Fibroblast of skin of back (primary cell): ENCODE results near the gene STN1.

Source experiments
- DNase-seq: peaks from one replicate; pipeline ENCODE4 v3.0.0-alpha.2; 2013

The STN1 gene

GRCh38 chr10:103893817-103894216, 24.2 kb downstream of the STN1 start:
- DNase-seq = no peak

- no peak for DNase-seq
Measured at GRCh38 chr10:103892181-103892580, 25.8 kb downstream of the STN1 start.

DNA sequence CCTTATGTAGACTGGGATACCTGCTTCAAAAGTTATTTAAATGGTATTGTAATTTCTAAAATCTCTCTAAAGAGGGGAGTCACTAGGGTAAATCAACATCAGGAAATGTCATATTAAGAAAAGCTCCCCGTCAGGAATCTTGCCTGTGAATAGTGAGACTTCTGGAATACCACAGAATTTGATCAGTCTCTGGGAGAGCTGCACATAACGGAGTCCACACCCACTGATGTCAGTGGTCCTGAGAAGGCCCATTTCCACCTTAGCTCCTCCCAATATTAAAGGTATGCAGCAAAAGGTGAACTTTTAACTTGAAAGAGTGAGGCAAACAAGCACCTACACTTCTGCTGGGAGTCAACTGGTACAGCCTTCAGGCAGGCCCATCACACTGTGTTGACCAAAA, 27.3 kb downstream of the STN1 start:
- DNase-seq = no peak

DNA sequence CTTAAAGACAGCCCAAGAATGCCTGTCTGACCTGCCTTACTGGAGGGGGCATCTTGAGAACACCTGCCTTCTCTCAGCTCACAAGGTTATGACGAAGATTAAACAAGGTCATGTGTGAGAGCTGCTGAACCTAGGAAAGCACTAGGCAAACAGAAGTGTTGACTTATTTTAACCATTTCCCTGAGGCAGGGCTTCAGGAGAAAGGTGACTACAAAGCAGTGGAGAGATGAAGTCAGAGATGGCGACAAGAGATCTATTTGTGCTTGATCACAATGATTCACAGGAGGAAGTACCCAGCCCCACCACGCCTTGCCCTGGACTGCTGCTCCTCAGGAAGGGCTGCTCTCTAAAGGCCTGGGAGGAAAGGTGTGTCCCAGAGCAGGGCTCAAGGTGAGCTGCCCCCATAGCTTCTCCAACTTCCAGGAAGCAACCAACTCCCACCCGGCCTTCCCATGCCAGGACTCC, 27.8 kb downstream of the STN1 start:
- no peak for DNase-seq

- DNase-seq = no peak
Measured at GRCh38 chr10:103889121-103889720, 28.8 kb downstream of the STN1 start.

- peak; percentile 84 for DNase-seq
Measured at GRCh38 chr10:103888113-103888841, 29.7 kb downstream of the STN1 start.

- DNase-seq = peak; percentile 80
Measured at GRCh38 chr10:103885617-103886016, 32.4 kb downstream of the STN1 start.

- DNase-seq = peak; percentile 60
Measured at GRCh38 chr10:103884681-103885139, 33.3 kb downstream of the STN1 start.

GRCh38 chr10:103882285-103883007, 35.5 kb downstream of the STN1 start:
- DNase-seq = no peak

DNA sequence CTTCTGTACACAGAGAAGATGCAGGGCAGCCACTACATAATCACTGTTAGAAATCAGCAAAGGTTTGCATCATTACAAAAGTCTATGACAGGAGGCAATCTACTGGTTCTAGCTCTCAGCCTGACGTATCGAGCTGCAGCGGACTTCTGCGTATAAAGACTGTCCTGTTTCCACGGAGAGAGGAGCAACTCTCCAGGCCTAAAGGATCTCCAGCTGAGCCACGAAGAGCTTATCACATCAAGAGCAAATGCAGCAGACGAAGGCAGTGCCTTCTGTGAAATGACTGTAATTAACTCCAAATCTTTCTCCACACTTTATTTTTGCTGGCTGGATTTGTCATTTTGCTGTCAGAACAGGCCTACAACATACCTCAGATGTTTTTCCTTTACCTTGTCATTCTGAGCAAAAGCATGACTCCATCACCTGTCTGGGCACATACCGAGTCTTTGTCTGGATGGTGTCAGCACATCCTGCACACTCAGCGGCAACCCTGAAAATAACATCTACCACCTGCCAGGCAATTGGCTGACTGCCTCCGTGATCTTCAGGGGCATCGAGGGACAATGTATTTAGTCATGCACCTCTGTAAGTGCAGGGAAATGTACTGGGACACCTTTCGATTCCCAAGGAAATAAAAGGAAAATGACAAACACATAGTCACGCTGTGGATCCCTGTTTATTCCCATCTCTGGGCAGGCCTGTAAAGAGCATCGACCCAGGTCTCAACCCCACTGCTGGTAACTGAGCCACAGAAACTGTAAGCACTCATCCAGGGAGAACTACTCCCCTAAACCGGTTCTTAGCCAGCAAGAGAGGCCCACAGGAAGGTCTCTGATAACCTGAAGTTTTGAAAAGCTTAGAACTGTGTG, 36.3 kb downstream of the STN1 start:
- DNase-seq = no peak

DNA sequence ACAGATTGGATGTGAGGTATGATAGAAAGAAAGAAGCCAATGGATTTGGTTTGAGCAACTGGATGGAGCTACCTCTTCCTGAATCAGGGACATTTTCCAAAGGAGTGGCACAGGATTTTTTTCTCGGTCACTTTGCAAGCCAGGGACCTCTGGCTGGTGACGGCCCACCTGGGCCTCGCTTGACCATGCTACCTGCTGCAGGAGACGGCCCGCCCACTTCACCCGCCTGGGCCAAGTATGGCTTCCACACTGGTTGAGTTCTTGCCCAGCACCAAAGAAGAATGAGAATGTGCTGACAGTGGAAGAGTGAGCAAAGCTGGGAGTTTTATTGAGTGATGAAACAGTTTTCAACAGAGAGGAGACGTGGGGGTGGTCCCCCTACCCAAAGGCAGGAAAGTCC, 38.2 kb downstream of the STN1 start:
- no peak for DNase-seq

DNA sequence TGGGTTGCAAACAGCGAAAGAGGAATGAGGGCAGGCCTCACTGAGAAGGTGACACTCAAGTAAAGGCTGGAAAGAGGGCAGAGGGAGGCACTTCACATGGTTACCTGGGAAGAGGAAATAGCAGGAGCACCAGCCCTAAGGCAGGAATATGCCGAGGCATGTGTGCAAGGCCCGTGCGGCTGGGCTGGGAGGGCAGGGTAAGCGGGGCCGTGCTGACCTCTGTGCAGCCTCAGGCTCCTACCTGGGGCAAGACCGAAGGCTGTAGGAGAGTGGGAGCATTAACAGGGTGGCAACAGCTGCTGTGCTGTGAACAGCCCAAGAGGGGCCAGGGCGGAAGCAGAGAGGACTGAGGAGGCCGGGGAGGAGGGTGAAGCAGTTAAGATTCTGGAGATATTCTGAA, 38.6 kb downstream of the STN1 start:
- no peak for DNase-seq

GRCh38 chr10:103877861-103878260, 40.1 kb downstream of the STN1 start:
- DNase-seq = no peak

- DNase-seq = no peak
Measured at GRCh38 chr10:103876155-103876554, 41.8 kb downstream of the STN1 start.

DNA sequence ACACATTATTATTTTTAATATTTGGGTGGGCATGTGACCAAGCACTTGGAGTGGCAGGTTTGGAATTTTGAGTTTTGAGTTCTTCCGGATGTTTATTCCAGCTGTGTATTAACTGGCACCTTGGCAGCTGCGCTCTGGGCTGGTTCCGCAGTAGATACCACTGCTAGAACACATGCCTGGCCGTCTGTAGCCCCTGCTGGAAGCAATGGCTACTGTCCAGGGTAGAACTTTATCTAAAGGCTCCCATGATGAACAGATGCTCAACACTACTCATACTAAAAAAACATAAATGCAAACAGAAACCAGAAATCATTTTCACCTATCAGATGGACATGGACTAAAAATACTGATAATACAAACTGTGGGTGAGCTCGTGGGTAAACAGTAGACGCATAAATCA, 43.3 kb downstream of the STN1 start:
- no peak for DNase-seq

- DNase-seq = no peak
Measured at GRCh38 chr10:103872137-103872931, 45.6 kb downstream of the STN1 start.

DNA sequence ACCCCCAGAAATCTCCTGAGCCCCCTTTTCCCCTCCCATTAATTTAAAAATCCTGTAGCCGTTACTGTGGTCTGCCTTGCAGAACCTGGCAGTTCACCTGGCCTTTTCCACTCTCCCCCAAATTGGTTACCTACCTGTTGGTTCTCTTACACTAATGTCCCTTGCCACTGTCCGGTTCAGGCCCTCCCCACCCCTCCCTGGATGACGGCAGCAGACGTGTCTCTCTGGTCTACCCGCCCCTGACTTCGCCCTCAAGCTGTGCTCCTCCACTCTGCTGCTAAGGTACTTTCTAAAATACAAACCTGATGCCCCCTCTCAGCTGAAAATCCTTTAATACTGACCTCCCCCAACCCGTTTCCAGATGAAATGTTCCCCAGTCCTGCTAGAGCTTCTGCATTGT, 47.0 kb downstream of the STN1 start:
- DNase-seq = no peak

- DNase-seq = peak; percentile 50
Measured at GRCh38 chr10:103870516-103870915, 47.5 kb downstream of the STN1 start.

- no peak for DNase-seq
Measured at GRCh38 chr10:103869336-103869735, 48.6 kb downstream of the STN1 start.

- DNase-seq = no peak
Measured at GRCh38 chr10:103868200-103868599, 49.8 kb downstream of the STN1 start.

GRCh38 chr10:103861505-103861904, 56.5 kb downstream of the STN1 start:
- peak; percentile 54 for DNase-seq
